HG03159 (cell line): ENCODE measurements around the gene CHCHD6.

Experiments used
- ATAC-seq: cut with Tn5 transposase; IDR thresholded peaks from one replicate; pipeline ENCODE4 v1.9.1; 2021; ENCODE audit warnings: mild to moderate bottlenecking, moderate library complexity; ENCODE audit not compliant: unreplicated experiment

Gene CHCHD6

DNA sequence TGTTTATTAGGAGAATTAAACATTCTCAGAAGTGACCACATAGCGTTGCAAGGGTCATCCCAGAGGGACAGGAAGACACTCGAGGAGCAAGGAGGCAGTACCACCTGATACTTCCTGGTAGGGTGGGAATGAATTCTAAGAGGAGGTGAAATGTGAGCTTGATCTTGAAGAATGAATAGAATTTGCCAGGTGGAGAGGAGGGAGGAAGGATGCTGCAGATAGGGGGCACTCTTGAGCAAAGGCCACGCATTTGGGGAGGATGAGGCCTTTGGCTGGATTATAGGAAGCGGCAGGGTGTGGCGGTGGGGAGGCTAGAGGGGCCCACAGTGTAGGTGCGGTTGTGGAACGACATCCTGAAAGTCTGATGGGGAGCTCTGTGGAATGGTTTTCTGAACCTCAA lies 33.5 kb downstream of the CHCHD6 start:
- no peak for ATAC-seq

DNA sequence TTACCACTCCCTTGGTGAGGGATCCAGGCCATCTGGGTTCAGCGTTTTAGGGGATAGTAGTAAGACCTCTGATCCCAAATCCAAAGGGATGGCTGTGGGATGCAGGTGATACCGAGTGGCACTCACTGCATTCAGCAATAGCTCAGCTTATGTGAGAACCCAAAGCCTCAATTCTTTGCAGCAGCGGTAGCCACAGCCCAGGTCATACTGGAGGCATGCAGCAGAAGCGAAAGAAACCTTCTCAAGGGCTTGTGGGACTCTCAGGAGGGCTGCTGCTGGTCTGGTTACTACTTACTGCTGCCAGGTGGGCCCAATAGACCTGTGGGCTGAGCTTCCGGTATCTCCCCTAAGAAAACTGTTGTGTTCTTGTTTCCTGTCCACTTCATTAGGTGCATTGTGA lies 38.0 kb downstream of the CHCHD6 start:
- ATAC-seq = no peak

DNA sequence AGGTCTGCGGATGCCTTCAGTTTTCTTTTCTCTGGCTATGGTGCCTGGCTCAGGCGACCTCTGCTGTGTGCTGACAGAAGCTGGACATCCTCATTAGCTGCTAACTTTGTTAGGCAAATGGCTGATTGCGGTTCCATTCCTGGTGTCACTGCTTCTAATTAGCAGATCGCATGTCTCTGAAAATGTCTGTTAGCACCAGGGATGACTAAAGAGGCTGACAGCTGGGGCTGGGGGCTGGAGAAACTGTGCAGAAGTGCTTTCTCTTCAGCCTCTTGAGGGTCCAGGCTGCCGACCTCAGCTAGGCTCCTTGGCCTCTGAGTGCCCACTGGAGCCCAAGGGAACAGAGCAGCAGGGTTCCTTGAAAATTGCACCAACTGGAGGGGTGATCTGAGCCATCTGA lies 39.3 kb downstream of the CHCHD6 start:
- no peak for ATAC-seq

DNA sequence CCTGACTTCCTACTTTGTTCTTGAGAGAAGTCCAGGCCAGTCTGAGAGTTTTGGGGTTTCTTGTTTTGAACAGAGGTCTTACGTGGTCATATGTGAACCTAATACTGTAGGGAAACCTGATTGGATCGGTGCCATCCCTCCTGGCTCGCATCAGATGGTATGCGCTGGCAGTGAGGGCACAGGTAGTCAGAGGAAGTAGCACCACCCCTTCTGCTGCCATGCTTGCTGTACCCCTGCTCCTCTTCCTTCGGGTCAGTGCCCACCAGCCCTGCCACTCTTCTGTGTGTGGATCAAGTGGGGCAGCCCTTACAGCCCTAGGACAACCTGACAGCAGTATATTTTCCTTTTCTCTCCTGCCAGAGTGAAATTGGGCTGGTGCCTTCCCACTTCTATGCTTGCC lies 39.7 kb downstream of the CHCHD6 start:
- ATAC-seq = no peak

DNA sequence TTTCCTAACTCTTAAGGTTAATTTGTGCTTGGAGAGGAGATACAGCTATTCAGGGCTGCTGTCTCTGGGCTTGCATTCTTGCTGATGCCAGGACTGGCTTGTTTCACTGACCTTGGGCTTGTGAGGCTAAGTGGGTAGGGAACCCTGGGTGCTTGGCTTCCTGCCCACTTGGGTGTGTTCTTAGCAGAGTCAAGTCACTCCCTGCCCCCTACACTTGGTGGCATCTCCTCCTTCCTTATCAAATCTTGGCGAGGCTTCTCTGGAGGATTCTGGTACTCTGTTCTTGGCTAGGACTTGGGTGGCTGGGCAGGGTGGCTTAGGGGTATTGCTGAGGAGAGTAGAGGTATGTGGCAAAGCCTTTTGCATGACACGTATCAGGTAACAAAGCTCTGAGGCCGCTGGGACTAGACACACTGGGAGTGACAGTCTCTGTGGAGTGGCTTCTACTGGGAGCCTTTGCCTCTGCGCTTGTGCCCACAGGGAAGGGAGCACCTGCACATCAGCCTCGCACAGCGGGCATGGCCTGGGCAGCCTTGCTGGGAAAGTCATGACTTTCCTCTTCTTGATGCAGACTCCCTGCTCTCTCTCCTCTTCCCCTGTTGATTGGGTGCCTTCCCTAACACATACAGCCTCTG lies 41.8 kb downstream of the CHCHD6 start:
- ATAC-seq = no peak

DNA sequence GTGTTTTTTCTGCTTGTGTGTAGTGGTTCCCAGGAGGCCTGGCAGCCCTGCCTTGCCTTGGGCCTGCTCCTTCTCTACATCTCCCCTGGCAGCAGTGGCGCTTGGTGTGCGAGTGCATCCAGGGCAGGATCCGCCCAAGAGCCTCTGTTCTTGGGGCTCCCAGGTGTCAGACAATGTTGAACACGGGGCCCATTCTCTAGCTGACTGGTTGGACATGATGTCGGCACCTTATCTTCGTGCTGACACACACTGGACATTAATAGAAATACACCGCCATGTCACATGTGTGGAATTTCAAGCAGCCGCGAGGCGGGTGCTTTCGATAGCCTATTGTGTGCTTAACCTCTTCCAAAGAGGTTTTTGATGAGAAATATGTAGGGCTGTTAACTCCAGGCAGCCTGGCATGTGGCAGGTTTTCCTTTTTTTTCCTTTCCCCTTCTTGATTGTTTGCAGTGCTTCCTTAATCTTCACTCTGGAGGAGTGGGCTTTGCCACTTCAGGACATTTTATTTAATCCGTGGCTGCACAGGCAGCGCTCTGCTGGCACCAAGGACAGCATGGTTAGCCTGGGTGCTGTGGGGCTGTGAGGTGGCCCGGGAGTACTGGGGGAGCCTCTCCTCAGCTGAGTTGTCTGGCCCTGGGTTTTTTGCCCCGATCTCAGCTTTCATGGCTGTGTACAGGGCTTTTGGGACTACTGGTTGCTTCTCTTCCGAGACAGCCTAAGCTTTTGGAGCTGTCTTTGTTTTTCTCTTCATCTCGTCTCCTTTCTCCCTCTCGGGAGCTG lies 42.5 kb downstream of the CHCHD6 start:
- ATAC-seq = no peak

DNA sequence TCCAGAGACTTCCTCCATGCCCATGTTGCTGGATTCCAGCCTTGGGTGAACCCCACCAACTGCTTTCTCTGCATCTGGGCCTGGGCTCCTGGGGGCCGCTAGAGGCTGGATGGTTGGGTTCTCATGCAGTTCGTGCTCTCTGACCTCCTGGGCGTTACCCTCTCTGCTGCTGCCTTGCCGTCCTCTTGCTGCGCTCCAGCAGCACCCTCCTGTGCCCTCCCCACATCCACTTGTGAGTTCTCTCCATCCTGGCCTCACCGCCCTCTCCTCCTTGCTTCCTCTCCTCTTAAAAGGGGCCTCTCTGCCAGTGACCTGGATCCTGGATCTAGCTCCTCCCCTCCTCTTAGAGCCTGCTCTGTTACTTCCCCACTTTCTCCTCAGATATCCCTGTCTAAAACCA lies 43.7 kb downstream of the CHCHD6 start:
- ATAC-seq = no peak

DNA sequence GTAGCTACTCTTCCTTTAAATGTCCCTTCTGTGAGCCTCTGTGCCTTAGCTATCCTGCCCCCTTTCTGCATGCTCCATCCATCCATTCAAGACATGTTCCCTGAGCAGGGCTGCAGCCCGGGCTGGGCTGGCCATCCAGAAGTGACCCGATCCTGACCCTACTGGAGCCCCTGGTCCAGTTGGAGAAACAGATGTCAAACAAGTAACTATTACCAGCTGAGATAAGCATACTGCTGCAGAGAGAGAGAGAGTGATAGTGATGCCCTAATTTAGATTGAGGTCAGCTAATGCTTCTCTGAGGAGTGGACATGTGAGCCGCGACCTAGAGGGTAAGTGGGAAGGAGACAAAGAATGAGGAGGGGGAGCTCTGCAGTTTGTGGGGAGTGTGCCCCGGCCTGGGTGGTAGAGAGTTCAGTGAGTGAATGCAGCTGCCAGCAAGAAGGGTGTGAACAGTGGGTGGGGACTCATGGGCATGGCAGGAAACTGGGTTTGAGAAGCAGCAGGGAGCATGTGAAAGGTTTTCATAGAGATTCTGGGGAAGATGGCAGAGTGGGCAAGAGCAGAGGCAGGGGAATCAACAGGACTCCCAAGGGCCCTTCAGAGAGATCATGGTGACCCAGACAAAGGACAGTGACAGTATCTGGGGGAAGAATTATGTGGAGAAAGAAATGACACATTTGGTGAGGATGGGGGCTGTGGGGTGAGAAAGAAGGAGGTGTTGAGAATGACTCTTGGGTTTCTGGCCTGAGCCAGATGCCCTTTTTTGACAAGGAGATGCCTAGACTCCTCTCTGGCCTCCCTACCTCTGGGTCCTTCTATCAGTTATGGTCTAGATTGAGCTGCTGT lies 44.9 kb downstream of the CHCHD6 start:
- ATAC-seq = no peak

DNA sequence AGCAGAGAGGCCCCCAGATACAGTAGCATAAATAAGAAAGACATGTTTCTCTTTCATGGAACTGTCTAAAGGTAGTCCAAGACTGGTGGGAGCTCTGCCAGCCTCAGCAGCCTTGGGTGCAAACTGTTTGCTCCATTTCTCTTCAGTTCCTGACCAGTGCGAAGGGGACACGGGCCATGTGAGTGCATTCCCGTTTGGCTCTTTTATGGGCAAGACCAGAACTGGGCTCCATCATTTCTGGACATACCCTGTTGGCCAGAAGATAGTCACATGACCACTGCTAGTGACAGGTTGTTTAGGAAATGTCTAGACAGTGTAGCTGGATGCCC lies 45.5 kb downstream of the CHCHD6 start:
- no peak for ATAC-seq

DNA sequence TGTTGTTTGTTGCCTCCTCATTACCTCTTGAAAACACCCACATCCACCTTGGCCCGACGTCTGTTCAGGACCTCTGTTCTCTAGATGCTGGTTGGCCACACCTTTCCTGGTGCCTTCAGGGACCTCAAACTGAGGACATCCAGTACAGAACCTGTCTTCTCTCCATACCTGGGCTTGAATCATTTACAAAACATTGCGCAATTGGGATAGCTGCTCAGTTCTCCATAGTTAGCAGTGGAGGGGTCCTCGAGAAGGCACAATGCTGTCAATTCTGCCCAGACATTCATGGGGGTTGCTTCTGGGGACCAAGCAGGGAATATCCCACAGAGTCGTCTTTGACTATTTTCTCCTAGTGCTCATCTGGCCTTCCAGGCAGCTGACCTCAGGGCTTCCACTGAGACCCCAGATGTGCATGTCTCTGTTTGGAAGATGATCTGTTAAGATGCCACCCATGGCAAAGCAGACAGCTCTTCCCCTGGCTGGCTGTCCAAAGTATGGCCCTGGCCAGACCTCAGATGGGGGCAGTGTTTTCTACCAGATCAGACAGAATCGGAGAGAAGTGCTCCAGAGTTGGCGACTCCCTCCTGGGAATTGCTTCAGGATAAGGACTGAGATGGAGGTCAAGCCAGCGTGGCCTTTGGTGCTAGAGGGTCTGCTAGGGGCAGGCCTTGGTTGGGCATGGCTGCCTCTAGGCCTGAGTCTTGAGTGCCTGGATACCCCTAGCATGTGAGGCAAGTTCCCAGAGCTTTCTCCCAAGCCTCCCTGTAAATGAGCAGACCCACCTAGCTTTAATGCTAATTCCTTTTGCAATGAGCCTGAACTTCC lies 46.1 kb downstream of the CHCHD6 start:
- no peak for ATAC-seq

DNA sequence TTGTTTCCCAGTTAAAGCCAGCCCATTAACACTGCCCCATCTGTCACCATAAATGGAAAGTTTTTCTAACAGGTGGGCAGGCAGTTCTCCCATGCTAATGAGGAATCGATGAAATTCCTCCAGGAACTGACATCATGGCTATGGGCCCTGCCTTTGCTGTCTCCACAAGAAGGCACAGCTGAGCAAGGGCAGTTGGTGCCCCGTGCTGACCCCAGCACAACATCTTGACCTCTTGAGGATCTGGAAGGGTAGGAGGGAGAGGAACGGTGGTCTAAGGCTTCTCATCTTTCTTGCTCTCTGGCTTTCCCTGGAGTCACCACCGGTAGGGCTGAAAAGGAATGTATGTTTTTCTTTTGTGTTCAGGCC lies 46.7 kb downstream of the CHCHD6 start:
- ATAC-seq = no peak

DNA sequence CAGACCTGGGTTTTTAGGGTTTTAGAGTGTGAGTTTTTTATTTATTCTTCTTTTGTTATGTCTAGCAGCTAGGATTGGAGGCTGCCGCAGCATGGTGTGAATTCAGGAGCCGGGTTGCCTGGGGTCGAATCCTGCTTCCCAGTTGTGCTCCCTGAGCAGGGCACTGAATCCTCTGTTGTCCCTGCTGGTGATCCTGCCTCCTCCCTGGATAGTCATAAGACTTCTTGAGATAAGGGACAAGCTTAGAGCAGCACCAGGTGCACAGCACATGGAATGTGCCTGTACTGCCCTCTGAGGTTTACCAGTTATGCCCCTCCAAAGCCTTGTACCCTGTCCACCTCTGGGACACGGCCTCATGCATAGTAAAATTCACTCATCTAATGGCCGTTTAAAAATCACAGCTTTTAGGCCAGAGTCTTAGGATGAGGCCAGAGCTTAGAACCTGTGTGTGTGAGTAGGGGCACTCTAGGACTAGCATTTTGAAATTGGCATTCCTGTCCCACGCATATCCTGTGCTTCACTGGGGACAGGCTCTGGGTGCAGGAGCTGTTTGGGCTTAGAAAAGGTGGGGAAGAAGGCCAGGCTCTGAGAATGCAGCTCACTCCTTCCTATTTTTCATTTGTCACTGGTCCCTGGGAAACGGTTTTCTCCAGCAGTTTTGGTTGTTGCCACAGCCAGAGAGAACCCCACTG lies 47.7 kb downstream of the CHCHD6 start:
- no peak for ATAC-seq

DNA sequence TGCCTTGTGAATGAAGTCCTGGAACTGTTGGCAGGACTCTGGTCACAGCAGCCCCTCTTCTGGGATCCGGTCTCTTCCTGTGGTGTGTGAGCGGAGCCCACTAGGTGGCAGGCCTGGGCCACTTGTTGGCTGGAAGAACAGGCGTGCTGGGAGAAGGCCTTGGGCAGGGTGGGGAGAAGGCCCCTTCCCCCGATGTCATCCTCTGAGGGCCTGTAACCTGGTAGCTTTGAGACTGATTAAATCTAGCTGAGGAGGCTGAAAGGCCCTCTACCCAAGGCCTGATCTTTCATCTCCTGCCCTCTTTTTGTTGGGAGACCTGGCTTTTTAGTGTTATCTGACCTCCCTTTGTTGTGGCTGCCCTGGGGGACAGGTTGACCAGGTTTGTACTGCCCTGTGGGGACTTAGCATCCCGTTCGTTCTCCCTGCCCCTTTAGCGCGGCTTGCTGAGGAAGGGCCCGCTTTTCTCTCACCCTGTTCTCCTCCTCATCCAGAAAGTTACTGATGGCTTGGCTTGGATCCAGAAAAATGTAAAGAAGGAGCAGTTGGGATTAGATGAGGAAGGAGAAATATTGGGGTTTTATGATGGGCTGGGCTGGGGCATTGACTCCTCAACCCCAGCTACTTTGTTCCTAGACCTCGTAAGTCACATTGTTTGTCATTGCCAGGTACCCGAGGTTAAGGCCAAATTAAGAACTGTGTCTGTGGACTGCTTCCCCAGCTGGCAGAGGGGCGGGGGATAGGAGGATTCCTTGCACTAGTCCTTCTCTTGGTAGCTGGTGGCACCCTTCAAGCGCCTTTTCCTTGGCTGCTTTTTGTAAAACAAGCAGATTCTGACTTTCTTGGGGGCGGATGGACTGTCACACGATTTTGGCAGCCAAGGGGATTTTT lies 48.5 kb downstream of the CHCHD6 start:
- no peak for ATAC-seq

DNA sequence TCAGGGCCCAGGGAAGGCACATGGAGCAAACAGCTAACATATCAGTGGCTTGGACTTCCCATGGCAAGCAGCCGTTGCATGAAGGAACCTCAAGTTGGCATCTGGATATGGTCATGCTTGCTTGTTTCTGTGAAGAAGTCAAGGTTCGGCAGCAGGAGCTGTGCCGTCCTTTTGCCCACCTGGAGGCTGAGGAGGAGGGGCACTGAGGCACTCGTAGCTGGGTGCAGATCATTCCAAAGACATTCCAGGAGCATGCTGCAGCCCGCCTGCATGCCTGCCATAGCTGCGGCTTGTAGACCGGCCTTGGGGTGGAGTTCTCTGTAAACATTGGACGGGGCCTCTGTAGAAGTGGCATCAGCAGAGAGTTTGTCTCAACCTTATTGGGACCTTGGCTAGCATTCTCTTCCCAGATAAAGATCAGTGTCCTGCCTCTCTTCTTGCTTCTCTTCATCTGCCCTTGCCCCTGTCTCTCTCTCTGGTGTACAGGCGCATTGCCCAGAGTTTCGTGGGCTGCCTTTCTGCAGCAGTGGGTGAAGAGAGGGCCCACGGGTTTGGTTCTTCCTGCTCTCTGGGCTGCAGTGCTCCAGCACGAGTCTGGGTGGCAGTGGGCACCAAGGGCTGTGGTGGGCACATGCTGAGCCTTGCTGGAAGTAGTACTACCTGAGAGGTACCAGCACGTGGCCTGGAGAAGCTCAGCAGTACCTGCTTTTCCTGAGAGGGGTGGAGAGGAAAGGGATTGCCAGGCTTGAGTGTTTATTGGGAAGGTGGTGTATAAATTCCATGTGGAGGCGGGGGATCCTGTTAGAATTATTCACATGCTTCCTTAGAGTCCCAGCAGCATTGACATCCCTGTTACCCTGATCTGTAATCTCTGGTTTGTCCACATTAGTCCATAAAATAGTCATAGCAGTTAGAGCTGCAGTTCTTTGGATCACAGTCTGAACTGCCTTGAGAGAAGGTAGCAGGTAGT lies 49.4 kb downstream of the CHCHD6 start:
- no peak for ATAC-seq

DNA sequence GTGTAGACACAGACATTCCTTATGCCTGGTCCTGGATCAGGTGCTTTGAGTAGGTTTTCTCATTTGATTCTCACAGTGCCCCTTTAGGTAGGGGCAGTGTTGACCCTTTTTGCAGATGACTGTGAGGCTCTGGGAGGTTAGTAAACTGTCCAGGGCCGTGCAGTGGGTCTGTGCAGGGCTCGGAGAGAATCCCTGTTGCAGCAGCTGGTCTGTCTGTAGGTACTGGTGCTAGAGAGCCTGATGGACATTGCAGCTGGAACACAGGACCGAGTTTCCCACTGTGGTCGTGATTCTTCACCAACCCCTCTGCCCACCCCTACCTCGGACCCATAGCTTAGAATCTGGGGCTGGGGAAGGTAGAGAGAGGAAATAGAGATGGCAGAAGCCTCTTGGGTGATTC lies 51.8 kb downstream of the CHCHD6 start:
- no peak for ATAC-seq

DNA sequence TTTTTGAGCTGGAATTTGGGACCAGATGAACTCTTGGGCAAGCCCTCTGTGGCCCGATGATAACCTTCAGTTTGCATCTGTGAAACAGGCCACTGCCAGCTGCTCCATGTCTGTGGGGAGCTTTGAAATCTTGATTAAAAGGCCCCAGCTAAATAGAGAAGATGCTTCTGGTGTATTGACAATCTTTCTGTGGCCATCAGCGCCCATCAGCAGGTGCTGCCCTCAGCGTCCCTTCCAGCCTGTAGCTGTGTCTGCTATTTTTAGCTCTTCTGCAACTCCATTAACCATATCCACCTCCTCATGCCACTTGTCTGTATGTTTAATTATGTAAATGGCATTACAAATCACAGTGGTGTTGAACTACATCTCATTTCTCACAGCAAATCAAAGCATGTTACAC lies 54.0 kb downstream of the CHCHD6 start:
- no peak for ATAC-seq

DNA sequence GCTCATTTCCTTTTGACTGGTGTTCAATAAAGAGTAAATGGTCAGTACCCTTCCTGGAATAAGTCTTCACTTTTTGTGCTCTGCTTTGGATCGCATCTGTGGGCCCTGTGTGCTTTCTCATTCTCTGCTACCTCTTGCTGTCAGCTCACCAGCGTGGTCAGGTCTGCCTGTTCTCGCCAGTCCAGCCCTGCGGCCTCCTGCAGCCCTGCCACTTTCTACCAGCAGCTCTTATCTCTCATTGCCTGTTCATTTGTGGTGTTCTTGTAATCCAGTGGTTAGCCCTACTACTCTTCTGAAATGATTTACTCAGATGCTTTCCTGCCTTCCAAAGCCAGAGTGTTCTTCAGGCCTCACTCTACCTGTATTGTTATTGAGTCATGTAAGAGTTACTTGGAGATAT lies 54.8 kb downstream of the CHCHD6 start:
- ATAC-seq = no peak

DNA sequence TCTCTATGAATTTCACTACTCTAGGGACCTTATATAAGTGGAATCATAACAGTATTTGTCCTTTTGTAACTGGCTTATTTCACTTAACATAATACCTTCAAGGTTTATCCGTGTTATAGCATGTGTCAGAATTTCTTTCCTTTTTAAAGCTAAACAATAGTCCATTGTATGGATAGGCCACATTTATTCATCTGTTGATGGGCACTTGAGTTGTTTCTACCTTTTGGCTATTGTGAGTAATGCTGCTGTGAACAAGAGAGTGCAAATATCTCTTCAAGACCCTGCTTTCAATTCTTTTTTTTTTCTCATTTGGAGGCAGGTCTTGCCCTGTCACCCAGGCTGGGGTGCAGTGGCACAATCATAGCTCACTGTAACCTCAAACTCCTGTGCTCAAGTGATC lies 56.5 kb downstream of the CHCHD6 start:
- ATAC-seq = no peak

DNA sequence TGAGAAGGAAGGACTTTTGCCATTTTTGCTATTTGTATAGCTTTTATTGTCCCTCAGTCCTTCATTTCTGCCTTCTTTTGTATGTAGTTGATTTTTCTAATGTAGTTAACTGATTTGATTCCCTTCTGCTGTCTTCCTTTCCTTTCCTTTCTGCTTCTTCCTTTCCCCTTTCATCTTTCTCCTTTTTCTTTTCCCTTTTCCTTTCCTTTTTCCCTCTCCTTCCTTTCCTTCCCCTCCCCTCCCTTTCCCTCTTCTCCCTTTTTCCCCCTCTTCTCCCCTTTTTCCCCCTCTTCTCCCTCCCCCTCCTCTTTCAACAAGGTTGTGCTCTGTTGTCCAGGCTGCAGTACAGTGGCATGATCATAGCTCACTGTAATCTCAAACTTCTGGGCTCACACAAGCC lies 59.0 kb downstream of the CHCHD6 start:
- no peak for ATAC-seq
